ENCODE data around the gene RPH3AL.
"Not testable (repeated sequence)": the region's sequence is repeated elsewhere in the genome, so short reads cannot be mapped to it uniquely, and the experiment has no call there.

Gene RPH3AL

DNA sequence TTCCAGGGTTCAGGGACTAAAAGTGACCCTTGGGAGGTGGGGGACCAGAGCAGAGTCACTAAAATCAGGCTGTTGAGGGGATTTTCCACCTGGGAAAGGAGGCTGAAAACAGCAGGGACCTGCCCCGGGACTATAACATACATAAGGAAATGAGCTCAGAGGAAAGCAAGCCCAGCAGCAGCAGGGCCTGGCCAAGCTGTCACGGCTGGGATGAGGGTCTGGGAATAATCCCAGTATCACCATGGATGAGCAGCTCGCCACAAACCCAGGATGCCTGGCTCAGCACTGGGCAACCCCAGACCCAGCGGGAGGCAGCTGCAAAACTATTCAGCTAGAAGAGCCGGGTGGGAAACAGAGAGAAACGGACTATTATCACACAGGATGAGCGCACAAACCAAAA lies 72.4 kb downstream of the RPH3AL start:
- DNase-seq: no peak

GRCh38 chr17:279776-280175 lies 72.8 kb downstream of the RPH3AL start:
- DNase-seq: no peak

GRCh38 chr17:279331-279730 lies 73.3 kb downstream of the RPH3AL start:
- DNase-seq: no peak

DNA sequence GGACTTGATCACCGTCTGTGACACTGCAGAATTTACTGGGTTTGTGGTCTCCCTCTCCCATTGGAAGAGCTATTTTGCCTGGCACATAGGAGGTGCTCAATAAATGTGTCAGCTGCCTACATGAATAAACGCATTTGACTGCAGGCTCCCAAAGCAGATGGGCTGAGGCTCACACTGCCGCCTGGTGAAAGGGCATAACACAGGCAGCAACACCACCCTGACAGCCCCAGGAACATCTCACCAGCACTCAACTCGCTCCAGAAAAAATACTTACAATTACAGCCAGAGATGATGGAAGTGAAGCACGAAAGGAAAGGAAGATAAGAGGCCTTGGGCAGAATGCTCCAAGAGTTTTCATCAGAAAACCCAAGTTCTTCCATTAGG lies 73.9 kb downstream of the RPH3AL start:
- DNase-seq: no peak

- DNase-seq: no peak
Measured at GRCh38 chr17:278055-278675, 74.4 kb downstream of the RPH3AL start.

DNA sequence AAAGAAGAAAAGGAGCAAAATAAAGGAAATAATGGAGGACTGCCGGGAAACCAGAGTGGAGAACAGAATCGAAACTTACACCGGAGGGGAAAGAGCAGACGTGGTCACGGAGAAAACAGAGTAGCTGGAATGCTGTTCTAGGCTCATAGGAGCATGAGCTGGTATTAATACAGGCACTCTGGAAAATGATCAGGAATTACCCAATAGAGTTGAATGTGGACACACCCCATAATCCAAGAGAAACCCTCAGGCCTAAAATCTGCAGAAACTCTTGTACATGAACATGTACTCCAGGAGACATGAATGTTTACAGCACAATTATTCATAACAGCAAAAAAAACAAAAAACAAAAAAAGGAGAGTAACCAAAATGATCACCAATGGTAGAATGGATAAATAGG lies 77.7 kb downstream of the RPH3AL start:
- no peak for DNase-seq

GRCh38 chr17:273981-274832 lies 78.4 kb downstream of the RPH3AL start:
- DNase-seq: no peak

GRCh38 chr17:272856-273255 lies 79.8 kb downstream of the RPH3AL start:
- DNase-seq: not testable (repeated sequence)

DNA sequence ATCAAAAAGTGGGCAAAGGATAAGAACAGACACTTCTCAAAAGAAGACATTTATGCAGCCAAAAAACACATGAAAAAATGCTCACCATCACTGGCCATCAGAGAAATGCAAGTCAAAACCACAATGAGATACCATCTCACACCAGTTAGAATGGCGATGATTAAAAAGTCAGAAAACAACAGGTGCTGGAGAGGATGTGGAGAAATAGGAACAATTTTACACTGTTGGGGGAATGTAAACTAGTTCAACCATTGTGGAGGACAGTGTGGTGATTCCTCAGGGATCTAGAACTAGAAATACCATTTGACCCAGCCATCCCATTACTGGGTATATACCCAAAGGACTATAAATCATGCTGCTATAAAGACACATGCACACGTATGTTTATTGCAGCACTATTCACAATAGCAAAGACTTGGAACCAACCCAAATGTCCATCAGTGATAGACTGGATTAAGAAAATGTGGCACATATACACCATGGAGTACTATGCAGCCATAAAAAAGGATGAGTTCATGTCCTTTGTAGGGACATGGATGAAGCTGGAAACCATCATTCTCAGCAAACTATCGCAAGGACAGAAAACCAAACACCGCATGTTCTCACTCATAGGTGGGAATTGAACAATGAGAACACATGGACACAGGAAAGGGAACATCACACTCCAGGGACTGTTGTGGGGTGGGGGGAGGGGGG lies 80.5 kb downstream of the RPH3AL start:
- DNase-seq: not testable (repeated sequence)

DNA sequence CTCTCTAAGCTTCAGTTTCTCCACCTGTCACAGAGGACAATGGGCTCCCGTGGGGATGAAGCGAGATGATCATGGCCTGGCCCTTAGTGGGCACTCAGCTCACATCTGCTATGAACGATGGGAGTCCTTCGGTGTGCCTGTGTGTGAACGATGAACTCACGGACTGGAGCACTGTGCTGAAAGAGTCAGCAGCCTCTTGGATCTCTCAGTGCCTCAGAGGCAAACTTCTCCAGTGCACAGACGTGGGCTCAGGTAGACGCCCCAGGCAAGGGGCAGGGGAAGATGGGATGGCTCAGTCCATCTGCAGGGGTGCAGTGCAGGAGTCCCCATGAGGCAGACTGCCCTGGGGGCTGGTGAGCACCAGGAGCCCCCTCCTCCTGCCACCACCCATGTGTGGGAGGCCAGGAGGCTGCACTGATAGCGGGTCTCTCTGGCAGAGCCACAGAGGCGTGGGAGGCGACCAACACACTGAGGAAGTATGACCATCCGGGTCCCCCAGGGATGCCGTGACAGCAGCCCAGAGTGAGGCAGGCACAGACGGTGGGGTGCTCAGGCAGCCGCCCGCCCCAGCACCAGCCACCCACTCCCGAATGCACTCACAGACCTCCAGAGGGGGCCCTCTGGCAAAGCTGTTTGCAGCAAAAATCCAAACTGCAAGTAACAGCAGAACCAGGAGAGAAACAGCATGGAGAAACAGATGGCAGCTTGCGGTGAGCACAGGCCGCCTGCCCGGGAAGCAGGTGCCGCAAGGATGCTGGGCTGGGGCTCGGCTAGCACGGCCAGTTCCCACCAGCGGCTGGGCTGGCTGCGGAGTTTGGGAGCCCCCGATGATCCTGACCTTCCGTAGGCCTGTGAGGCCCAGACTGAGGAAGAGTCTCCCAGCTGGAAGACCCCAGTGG lies 82.7 kb downstream of the RPH3AL start:
- no peak for DNase-seq

GRCh38 chr17:266701-267667 lies 85.6 kb downstream of the RPH3AL start:
- no peak for DNase-seq

GRCh38 chr17:266219-266618 lies 86.4 kb downstream of the RPH3AL start:
- no peak for DNase-seq

DNA sequence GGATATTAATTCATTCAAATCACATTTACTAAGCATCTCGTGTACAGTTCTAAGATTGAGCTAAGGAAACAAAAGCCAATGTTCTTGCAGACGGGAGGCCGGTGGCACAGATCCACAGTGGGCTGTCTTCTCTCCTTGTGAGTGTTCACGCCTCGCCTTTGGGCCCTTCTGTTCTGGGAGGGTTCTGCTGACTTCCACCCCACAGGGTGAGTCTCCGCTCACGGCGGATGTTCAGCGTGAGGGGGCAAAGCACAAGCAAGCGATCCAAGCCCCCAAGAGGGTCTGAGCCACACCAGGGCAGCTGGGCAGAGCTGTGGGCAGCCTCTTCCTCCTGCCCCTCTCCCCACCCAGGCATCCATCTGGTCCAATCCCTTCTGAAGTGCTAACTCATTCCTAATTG lies 86.9 kb downstream of the RPH3AL start:
- DNase-seq: no peak

GRCh38 chr17:263773-264172 lies 88.8 kb downstream of the RPH3AL start:
- DNase-seq: no peak

DNA sequence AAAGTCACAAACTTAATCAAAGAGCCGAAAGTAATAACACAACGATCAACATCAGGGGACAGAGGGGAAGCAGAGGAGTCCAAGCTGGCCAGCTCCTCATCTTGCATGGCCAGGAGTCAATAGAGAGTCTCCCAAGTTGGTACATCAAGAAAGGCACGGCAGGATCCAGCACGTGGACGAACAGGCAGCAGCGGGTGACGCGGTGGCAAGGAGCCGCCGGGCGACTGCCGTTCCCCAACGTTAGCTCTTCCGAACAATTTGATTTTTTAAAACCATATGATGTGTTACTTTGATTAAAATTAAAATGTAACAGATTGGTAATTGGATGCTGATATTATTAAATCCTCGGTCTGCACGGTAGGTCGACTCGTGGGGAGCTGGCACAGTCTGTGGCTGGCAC lies 89.3 kb downstream of the RPH3AL start:
- DNase-seq: no peak

DNA sequence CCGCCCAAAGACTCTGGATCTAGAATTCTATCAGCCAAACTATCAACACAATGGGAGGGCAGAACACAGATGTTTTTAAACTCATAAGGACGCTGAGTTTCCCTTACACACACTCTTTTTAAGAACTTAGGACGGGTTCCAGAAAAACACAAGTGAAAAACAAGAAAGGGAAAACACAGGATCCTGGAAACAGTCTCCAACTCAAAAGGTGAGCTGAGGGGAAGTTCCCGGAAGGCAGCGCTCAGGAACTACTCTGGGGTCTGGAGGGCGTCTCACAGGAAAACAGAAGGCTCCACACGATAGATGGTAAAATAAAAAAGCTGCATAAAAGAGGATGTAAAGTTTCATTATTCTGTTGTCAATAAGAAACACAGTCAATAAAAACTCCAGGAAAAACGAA lies 91.0 kb downstream of the RPH3AL start:
- DNase-seq: no peak

- no peak for DNase-seq
Measured at GRCh38 chr17:260944-261343, 91.7 kb downstream of the RPH3AL start.

DNA sequence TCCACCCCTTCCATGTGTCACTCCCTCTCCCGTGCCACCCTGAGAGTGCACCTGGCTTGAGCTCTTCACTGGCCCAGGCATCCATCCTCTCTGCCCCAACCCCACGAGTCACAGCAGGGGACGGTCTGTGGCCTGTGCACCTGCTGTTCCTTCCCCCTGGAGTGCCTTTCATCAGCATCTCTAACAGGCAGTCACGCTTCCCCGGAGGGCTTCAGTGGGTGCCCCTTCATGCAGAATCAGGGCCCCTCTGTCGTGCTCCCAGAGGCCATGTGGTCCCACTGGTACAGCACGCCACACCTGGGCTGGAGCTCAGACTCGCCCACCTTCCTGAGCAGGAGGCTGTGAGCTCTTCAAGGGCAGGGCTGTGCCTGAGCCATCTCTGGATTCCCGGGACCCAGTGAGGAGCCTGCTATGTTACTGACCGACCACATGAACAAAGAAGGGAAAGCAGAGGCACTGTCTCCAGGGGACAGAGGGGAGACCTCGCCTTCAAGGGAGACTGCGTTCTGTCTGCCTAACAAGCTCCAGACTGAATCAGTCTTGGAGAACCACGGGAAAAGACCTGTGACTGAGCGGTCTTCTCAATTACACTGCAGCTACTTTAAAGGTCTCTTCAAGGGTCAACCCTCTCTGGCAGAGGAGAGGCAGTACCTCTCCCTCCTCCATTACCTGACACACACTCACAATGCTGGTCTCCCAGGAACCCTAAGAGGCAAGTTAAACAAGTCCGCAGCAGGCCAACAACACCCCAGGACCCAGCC lies 92.4 kb downstream of the RPH3AL start:
- DNase-seq: no peak

DNA sequence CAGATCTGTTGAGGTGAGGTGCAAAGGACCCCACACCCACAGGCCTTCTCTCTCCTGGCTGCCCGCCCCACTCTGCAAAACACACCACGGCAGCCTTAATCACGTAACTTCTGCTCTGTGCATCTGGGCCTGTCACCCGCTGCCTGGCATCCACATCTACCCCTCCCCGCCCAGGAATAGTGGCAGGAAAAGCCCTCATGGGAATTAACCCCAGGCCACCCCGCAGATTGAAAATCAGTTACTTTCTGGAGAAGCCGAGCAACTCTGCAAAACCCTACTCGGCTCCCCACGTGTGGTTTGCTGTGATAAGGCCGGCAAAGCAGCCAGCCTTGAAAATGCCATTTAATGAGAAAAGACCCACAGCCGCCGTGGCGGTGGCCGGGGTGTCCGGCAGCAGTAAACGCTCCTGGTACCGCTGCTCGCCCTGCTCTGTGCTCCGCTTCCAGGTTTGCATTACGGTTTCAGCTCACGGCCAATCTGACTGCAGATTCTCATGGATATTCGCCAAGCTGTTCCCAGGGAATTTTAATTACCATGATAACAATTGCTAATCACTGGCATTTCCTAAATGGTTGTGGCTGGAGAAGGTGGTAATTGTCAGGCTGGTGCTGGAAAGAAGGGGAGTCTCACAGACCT lies 93.1 kb downstream of the RPH3AL start:
- no peak for DNase-seq

DNA sequence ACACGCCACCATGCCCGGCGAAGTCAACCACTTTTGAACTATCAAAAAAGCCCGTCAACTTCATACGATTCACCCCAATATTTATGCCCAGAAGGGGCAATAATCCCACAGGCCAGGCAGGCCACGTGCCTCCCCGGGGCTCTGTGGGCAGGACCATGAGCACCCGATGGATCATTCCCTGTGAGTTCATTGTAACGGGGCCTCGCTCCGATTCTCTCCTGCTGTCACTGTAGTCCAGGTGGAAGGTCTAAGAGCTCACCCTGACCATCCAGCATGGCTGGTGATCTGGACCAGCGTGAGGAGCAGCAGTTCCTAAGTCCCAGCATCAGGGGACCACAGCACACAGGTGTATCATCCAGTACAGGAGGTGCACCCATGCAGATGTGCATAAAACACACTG lies 93.7 kb downstream of the RPH3AL start:
- DNase-seq: no peak

Measured in activated T-cell treated with anti-CD3 and anti-CD28 coated beads for 4 hours (primary cell).